T47D (cell line): ENCODE results near the gene MMD2.
"Not testable (repeated sequence)": the region's sequence is repeated elsewhere in the genome, so short reads cannot be mapped to it uniquely, and the experiment has no call there.

Experiments used
- DNase-seq, 2 experiments: peaks; one replicate each; pipeline versions ENCODE4 v3.0.0 to v3.0.0-alpha.2; 2011 to 2012; ENCODE audit warnings: low read depth in 1 of 2, low spot score in 1 of 2
- JUND ChIP-seq: IDR thresholded peaks from 2 replicates; pipeline ENCODE4 v1.6.1; 2012; ENCODE audit warnings: low read depth
- in situ Hi-C: cut with HindIII; loops from 2 replicates; pipeline ENCODE4 v1.10.0; 2016; ENCODE audit warnings: low sequenced_read_pairs, low pct_unique_long_range_greater_than_20kb

The MMD2 gene

GRCh38 chr7:4958477-4959301, at the start of gene MMD2:
MMD2 (minus strand) TSS chr7:4959187; CDS start chr7:4959017, 170 bp downstream.
- in situ Hi-C loops = no loop called here
- DNase-seq = no peak
- TF ChIP-seq JUND = no peak

DNA sequence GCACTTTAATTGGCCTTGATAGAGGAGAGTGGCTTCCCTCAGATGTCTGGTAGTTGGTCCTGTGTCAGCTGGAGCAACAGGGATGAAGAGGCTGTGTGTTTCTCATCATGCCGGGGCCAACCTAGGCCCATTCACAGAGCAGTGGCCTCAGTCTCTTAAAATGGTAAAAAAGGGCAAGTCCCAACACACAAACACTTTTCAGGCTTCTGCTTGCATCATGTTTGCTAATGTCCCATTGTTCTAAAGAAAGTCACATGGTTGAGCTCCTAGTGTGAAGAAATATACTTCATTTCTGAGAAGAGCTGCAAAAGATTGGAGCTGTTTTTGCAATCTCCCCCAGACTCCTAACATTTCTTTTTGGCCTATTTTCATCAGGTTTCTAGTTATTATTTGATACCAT, 46.1 kb upstream of the MMD2 start:
- no peak for TF ChIP-seq JUND
- in situ Hi-C loops = no loop called here
- DNase-seq = no peak

GRCh38 chr7:5001911-5002310, 42.9 kb upstream of the MMD2 start:
- DNase-seq = no peak
- in situ Hi-C loops = no loop called here
- TF ChIP-seq JUND = no peak

DNA sequence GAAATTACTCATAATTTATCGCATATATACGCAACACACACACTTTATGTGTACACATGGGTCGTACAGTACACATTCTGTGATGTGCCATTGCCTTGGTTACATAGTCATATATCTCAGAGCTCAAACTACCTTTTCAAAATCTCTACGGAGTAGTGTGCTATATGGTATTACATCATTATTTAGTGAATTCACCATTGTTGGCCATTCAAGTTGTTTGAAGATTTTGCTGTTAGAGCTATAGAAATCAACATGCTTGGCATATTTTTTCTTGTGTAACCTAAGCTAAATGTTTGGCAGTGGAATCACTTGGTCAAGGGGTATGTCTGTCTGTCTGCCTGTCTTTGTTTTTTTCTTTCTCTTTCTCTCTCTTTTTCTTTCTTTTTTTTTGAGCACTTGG, 42.0 kb upstream of the MMD2 start:
- DNase-seq = no peak
- in situ Hi-C loops = no loop called here

DNA sequence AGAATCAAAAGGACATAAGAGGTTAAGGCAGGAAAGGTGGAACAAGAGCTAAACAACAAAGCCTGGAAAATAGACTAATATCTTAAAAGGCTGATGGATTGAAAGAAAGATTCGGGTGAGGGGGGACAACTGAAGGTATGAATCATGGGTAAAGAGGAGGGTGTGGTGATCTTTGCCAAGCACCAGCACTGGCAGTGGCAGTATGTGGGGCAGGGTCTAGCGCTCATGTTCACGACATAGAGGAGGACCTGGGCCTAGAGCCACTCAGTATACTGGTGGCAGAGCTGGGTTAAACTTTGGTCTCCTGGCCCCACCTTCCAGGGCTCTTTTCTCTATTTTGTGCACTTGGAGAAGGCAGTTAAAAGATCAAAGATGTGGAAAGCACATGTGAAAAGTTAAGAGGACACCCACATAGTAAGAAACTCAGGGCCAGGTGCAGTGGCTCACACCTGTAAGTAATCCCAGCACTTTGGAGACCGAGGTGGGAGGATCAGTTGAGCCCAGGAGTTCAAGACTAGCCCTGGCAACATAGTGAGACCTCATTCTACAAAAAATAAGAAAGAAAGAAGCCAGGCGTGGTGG, 40.5 kb upstream of the MMD2 start:
- TF ChIP-seq JUND = no peak
- in situ Hi-C loops = no loop called here
- no peak for DNase-seq

More for the DNA sequence above, 42.0 kb upstream of the MMD2 start:
- no peak for TF ChIP-seq JUND

GRCh38 chr7:4998910-4999309, 39.9 kb upstream of the MMD2 start:
- in situ Hi-C loops = no loop called here
- DNase-seq = no peak

GRCh38 chr7:4998244-4998643, 39.3 kb upstream of the MMD2 start:
- in situ Hi-C loops = no loop called here
- no peak for TF ChIP-seq JUND
- DNase-seq = no peak

More at GRCh38 chr7:4998910-4999309, 39.9 kb upstream of the MMD2 start:
- no peak for TF ChIP-seq JUND

DNA sequence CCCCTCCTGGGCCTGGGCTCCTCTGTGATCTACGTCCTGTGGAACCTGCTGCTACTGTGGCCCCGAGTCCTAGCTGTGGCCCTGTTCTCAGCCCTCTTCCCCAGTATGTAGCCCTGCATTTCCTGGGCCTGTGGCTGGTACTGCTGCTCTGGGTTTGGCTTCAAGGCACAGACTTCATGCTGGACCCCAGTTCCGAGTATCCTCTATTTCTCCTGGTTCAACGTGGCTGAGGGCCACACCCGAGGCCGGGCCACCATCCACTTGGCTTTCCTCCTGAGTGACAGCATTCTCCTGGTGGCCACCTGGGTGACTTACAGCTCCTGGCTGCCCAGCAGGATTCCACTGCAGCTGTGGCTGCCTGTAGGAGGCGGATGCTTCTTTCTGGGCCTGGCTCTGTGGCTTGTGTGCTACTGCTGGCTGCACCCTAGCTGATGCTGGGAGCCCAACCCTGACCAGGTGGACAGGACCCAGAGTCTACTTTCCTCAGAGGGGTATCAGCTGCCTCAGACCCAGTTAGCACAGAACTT, 37.8 kb upstream of the MMD2 start:
- no peak for DNase-seq
- in situ Hi-C loops = no loop called here
- no peak for TF ChIP-seq JUND

DNA sequence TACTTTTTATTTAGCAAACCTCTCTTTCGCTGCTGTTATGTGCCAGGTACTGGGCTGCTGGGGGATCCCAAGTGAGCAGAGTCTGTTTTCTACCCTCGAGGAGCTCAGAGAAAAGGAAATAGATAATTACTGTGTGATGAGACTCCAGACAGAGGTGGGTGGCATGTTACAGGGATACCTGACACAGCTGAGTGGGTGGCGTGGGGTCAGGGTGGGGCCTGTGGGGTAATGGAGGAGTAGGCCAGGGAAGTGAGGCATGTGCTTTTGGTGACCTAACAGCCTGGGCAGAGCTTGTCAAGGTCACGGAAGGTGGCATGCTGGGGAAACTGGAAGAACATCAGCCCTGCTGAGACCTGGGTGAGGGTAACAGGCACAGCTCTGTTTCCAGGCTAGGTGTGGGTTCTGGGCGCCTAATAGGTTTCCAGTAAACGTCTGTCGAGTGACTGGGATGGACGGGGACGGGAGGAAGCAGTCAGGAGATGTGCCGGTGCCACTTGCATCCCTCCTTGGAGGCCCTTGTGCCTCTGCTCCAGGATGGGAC, 36.5 kb upstream of the MMD2 start:
- TF ChIP-seq JUND = no peak
- no peak for DNase-seq
- in situ Hi-C loops = no loop called here

- in situ Hi-C loops = no loop called here
- DNase-seq = no peak
- no peak for TF ChIP-seq JUND
Measured at GRCh38 chr7:4993471-4993870, 34.5 kb upstream of the MMD2 start.

GRCh38 chr7:4982741-4983140, 23.8 kb upstream of the MMD2 start:
- in situ Hi-C loops, DNase-seq: not testable (repeated sequence)

GRCh38 chr7:4981295-4981890, 22.4 kb upstream of the MMD2 start:
- in situ Hi-C loops, DNase-seq: not testable (repeated sequence)

DNA sequence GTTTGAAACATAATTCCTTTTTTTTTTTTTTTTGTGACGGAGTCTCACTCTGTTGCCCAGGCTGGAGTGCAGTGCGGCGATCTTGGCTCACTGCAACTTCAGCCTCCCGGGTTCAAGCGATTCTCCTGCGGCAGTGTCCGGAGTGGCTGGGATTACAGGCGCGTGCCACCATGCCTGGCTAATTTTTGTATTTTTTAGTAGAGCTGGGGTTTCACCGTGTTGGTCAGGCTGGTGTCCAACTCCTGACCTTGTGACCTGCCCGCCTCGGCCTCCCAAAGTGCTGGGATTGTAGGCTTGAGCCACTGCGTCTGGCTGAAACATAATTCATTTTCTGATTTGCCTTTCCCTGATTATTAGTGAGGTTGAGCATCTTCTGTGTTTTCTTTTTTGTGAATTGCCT, 16.6 kb upstream of the MMD2 start:
- in situ Hi-C loops = not testable (repeated sequence)

More for the DNA sequence above, 16.6 kb upstream of the MMD2 start:
- DNase-seq = not testable (repeated sequence)
